ENCODE data around the gene WDR20. TPM values are rescaled to one million over a fixed set of nuclear protein-coding genes. Genes with fewer than 3 reads are reported as not detected.

Gene WDR20
- polyA plus RNA-seq, 1 donor (not counting 4 experiments of a cell fraction or from before 2014, with no cell fraction given) = 24.5 TPM

DNA sequence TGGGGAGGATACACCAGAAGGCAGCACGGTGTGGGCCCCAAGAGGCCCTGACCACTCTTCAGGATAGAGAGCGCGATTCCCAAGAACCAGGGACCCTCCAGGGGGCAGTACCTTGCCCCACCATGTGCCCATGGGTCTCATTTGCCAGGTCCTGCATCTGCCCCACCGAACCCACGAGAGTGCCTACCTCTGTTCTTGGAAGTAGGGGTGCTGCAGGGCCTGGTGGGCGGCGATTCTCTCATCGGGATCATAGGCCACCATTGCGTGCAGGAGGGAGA is 92.6 kb downstream of the WDR20 start:
- Histone ChIP-seq H3K4me3 (ENCODE audit: control insufficient read depth in 2 of 3, extremely low read depth in 1 of 3, insufficient read depth in 2 of 3, low read depth in 1 of 3, low read length in 3 of 3) (no peak overlapping the region), H3K36me3 (ENCODE audit: control insufficient read depth in 2 of 2, extremely low read depth in 1 of 2, insufficient read depth in 2 of 2, low read length in 2 of 2) (peaks cover 12 to 15% of the 10 kb centered on the region in 2 experiments), H2AFZ (ENCODE audit: control insufficient read depth, low read length) (no peak overlapping the region), H3K27me3 (ENCODE audit: control insufficient read depth, extremely low read depth, insufficient read depth, low read length) (no peaks in the 10 kb centered on the region), H3K4me2 (ENCODE audit: control insufficient read depth, extremely low read depth, insufficient read depth, low read depth, low read length) (no peak overlapping the region), H4K20me1 (ENCODE audit: control insufficient read depth, extremely low read depth, insufficient read depth, low read length) (no peaks in the 10 kb centered on the region), H3K9me3 (ENCODE audit: control insufficient read depth, low read depth, low read length) (no peaks in the 10 kb centered on the region), H3K79me2 (ENCODE audit: control insufficient read depth, insufficient read depth, low read length) (peaks cover 2% of the 10 kb centered on the region), H3K9me1 (ENCODE audit: control insufficient read depth, extremely low read depth, insufficient read depth, low read length) (no peaks in the 10 kb centered on the region), H3K27ac (ENCODE audit: control insufficient read depth, insufficient read depth, low read length) (no peak overlapping the region), H3K4me1 (ENCODE audit: control insufficient read depth, extremely low read depth, insufficient read depth, low read length) (no peaks in the 10 kb centered on the region), H3K9ac (ENCODE audit: control insufficient read depth, extremely low read depth, insufficient read depth, low read length) (no peak overlapping the region)
- dilution Hi-C loops (cut with MboI; ENCODE audit: extremely low pct_ligation_motif_present, low sequenced_read_pairs) = no loop called here
- FAIRE-seq = no peak
- TF ChIP-seq, protein P1, sequence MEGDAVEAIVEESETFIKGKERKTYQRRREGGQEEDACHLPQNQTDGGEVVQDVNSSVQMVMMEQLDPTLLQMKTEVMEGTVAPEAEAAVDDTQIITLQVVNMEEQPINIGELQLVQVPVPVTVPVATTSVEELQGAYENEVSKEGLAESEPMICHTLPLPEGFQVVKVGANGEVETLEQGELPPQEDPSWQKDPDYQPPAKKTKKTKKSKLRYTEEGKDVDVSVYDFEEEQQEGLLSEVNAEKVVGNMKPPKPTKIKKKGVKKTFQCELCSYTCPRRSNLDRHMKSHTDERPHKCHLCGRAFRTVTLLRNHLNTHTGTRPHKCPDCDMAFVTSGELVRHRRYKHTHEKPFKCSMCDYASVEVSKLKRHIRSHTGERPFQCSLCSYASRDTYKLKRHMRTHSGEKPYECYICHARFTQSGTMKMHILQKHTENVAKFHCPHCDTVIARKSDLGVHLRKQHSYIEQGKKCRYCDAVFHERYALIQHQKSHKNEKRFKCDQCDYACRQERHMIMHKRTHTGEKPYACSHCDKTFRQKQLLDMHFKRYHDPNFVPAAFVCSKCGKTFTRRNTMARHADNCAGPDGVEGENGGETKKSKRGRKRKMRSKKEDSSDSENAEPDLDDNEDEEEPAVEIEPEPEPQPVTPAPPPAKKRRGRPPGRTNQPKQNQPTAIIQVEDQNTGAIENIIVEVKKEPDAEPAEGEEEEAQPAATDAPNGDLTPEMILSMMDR (optimal IDR thresholded peaks at IDR 0.05 in 1 of 3, IDR thresholded peaks at IDR 0.05 in 1 of 3, conservative IDR thresholded peaks at IDR 0.05 in 1 of 3; ENCODE audit: extremely low read depth in 1 of 3, insufficient read depth in 2 of 3, low read length in 3 of 3) = no peak
- TF ChIP-seq EZH2 (IDR thresholded peaks at IDR 0.05; ENCODE audit: low read length) = no peak
- DNase-seq (ENCODE audit: low read depth, low spot score) = no peak

DNA sequence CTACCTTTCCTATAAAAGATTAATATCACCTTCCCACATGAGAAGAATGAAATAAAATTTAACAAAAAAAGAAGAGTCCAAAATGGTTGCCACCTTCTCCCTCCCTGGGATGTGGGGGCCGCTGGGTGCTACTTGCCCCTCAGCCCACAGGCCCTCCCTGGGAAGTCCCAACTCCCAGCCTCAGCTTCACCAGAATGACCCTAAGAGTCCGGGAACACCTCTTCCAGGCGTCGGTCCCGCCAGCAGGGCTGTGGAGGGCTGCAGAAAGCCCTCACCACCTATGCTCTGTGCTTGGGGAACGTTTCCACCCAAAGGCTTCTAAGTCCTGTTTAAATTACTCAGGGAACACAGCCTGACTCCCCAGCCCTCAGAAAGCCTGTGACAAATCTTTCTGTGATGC is 93.4 kb downstream of the WDR20 start:
- H3K36me3 ChIP-seq (ENCODE audit: control insufficient read depth in 2 of 2, extremely low read depth in 1 of 2, insufficient read depth in 2 of 2, low read length in 2 of 2) = peaks cover 12 to 15% of the 10 kb centered on the region in 2 experiments
- H2AFZ ChIP-seq (ENCODE audit: control insufficient read depth, low read length) = no peak overlapping the region
- DNase-seq (ENCODE audit: low read depth, low spot score) = no peak
- H3K79me2 ChIP-seq (ENCODE audit: control insufficient read depth, insufficient read depth, low read length) = peaks cover 2% of the 10 kb centered on the region
- no peaks in the 10 kb centered on the region for H3K4me1 ChIP-seq (ENCODE audit: control insufficient read depth, extremely low read depth, insufficient read depth, low read length)
- H3K9ac ChIP-seq (ENCODE audit: control insufficient read depth, extremely low read depth, insufficient read depth, low read length) = no peak overlapping the region
- no peaks in the 10 kb centered on the region for H4K20me1 ChIP-seq (ENCODE audit: control insufficient read depth, extremely low read depth, insufficient read depth, low read length)
- TF ChIP-seq, protein P1 (optimal IDR thresholded peaks at IDR 0.05 in 1 of 3, IDR thresholded peaks at IDR 0.05 in 1 of 3, conservative IDR thresholded peaks at IDR 0.05 in 1 of 3; ENCODE audit: extremely low read depth in 1 of 3, insufficient read depth in 2 of 3, low read length in 3 of 3) = no peak
- no peak for TF ChIP-seq EZH2 (IDR thresholded peaks at IDR 0.05; ENCODE audit: low read length)
- no peak overlapping the region for H3K27ac ChIP-seq (ENCODE audit: control insufficient read depth, insufficient read depth, low read length)
- H3K4me2 ChIP-seq (ENCODE audit: control insufficient read depth, extremely low read depth, insufficient read depth, low read depth, low read length) = no peak overlapping the region
- FAIRE-seq = no peak
- dilution Hi-C loops (cut with MboI; ENCODE audit: extremely low pct_ligation_motif_present, low sequenced_read_pairs) = no loop called here
- no peak overlapping the region for H3K4me3 ChIP-seq (ENCODE audit: control insufficient read depth in 2 of 3, extremely low read depth in 1 of 3, insufficient read depth in 2 of 3, low read depth in 1 of 3, low read length in 3 of 3)
- no peaks in the 10 kb centered on the region for H3K9me1 ChIP-seq (ENCODE audit: control insufficient read depth, extremely low read depth, insufficient read depth, low read length)
- H3K27me3 ChIP-seq (ENCODE audit: control insufficient read depth, extremely low read depth, insufficient read depth, low read length) = no peaks in the 10 kb centered on the region
- no peaks in the 10 kb centered on the region for H3K9me3 ChIP-seq (ENCODE audit: control insufficient read depth, low read depth, low read length)
